ENCODE data around the gene TBRG1.
A peak's percentile ranks its signal among the peaks of the same experiment; 100 is the strongest.

TBRG1 gene

GRCh38 chr11:124657904-124658303 lies 35.2 kb downstream of the TBRG1 start:
- no peak for TF ChIP-seq CTCF (conservative IDR thresholded peaks at IDR 0.05; ENCODE audit: low read depth, low read length)
- no peak overlapping the region for H3K4me3 ChIP-seq (ENCODE audit: low read depth, low read length)
- peak; percentile 50 for DNase-seq (ENCODE audit: low read depth)

- no peak for DNase-seq (ENCODE audit: low read depth)
- no peak for TF ChIP-seq CTCF (conservative IDR thresholded peaks at IDR 0.05; ENCODE audit: low read depth, low read length)
Observed at GRCh38 chr11:124658501-124658900, 35.8 kb downstream of the TBRG1 start.

GRCh38 chr11:124658986-124659385 lies 36.3 kb downstream of the TBRG1 start:
- DNase-seq (ENCODE audit: low read depth): no peak
- H3K4me3 ChIP-seq (ENCODE audit: low read depth, low read length): no peak overlapping the region
- TF ChIP-seq CTCF (conservative IDR thresholded peaks at IDR 0.05; ENCODE audit: low read depth, low read length): no peak

More at GRCh38 chr11:124658501-124658900, 35.8 kb downstream of the TBRG1 start:
- no peak overlapping the region for H3K4me3 ChIP-seq (ENCODE audit: low read depth, low read length)

- no peak for DNase-seq (ENCODE audit: low read depth)
- H3K4me3 ChIP-seq (ENCODE audit: low read depth, low read length): no peak overlapping the region
- TF ChIP-seq CTCF (conservative IDR thresholded peaks at IDR 0.05; ENCODE audit: low read depth, low read length): no peak
Observed at GRCh38 chr11:124661553-124661952, 38.9 kb downstream of the TBRG1 start.

- no peak for TF ChIP-seq CTCF (conservative IDR thresholded peaks at IDR 0.05; ENCODE audit: low read depth, low read length)
- no peak overlapping the region for H3K4me3 ChIP-seq (ENCODE audit: low read depth, low read length)
- no peak for DNase-seq (ENCODE audit: low read depth)
Observed at GRCh38 chr11:124662106-124662505, 39.4 kb downstream of the TBRG1 start.

- no peak overlapping the region for H3K4me3 ChIP-seq (ENCODE audit: low read depth, low read length)
- no peak for DNase-seq (ENCODE audit: low read depth)
- TF ChIP-seq CTCF (conservative IDR thresholded peaks at IDR 0.05; ENCODE audit: low read depth, low read length): no peak
Observed at GRCh38 chr11:124663861-124664260, 41.2 kb downstream of the TBRG1 start.

- no peak overlapping the region for H3K4me3 ChIP-seq (ENCODE audit: low read depth, low read length)
- DNase-seq (ENCODE audit: low read depth): no peak
- TF ChIP-seq CTCF (conservative IDR thresholded peaks at IDR 0.05; ENCODE audit: low read depth, low read length): no peak
Observed at GRCh38 chr11:124667601-124668000, 44.9 kb downstream of the TBRG1 start.

All from choroid plexus epithelial cell (primary cell).